Liver (tissue), 3 donors: ENCODE data around the gene SF3B3.

Experiments used
- ATF3 ChIP-seq: IDR thresholded peaks from 2 replicates; pipeline ENCODE4 v1.6.1; 2016; ENCODE audit warnings: antibody characterized with exemption
- CTCF ChIP-seq: fragments of 150-350 bp; IDR thresholded peaks from 2 replicates; pipeline ENCODE4 v1.5.1; 2017; ENCODE audit warnings: improper control_type of control experiment, low read depth, low read length; ENCODE audit not compliant: missing input control
- FOXA1 ChIP-seq: IDR thresholded peaks from 2 replicates; pipeline ENCODE4 v1.6.1; 2016; ENCODE audit warnings: antibody characterized with exemption
- GABPA ChIP-seq, 2 donors: IDR thresholded peaks in 1 of 2; conservative IDR thresholded peaks in 1 of 2; 2 replicates each; pipeline ENCODE4 v1.6.1; 2016; ENCODE audit warnings: antibody characterized with exemption in 2 of 2, mild to moderate bottlenecking in 1 of 2, moderate library complexity in 1 of 2
- HNF4A ChIP-seq, 2 donors: conservative IDR thresholded peaks; 2 replicates each; pipeline ENCODE4 v1.6.1; 2016; ENCODE audit warnings: antibody characterized with exemption in 2 of 2, mild to moderate bottlenecking in 2 of 2
- MAX ChIP-seq: IDR thresholded peaks from 2 replicates; pipeline ENCODE4 v1.6.1; 2016; ENCODE audit warnings: antibody characterized with exemption
- RAD21 ChIP-seq, 2 donors: IDR thresholded peaks; 2 replicates each; pipeline ENCODE4 v1.6.1; 2016; ENCODE audit warnings: antibody characterized with exemption in 2 of 2, mild to moderate bottlenecking in 2 of 2
- REST ChIP-seq: IDR thresholded peaks from 2 replicates; pipeline ENCODE4 v1.6.1; 2016; ENCODE audit warnings: antibody characterized with exemption, mild to moderate bottlenecking
- RXRA ChIP-seq, 2 donors: IDR thresholded peaks; 2 replicates each; pipeline ENCODE4 v1.6.1; 2017 to 2018; ENCODE audit warnings: antibody characterized with exemption in 2 of 2, mild to moderate bottlenecking in 1 of 2
- SP1 ChIP-seq: IDR thresholded peaks from 2 replicates; pipeline ENCODE4 v1.6.1; 2018; ENCODE audit warnings: antibody characterized with exemption, mild to moderate bottlenecking
- TAF1 ChIP-seq: conservative IDR thresholded peaks from 2 replicates; pipeline ENCODE4 v1.6.1; 2016; ENCODE audit warnings: antibody characterized with exemption, mild to moderate bottlenecking
- YY1 ChIP-seq: IDR thresholded peaks from 2 replicates; pipeline ENCODE4 v1.6.1; 2016; ENCODE audit warnings: antibody characterized with exemption, mild to moderate bottlenecking
- ZBTB33 ChIP-seq: IDR thresholded peaks from 2 replicates; pipeline ENCODE4 v1.6.1; 2016; ENCODE audit warnings: antibody characterized with exemption
- donor health status: healthy.
- donor health status: healthy.

- TF ChIP-seq CTCF (no peak), GABPA (IDR thresholded peaks at IDR 0.05 in 1 of 2, conservative IDR thresholded peaks at IDR 0.05 in 1 of 2) (no peak), REST (no peak), SP1 (no peak), RAD21 (IDR thresholded peaks at IDR 0.05) (no peak), YY1 (no peak), RXRA (IDR thresholded peaks at IDR 0.05) (no peak), ATF3 (no peak), HNF4A (conservative IDR thresholded peaks at IDR 0.05) (no peak), TAF1 (no peak), MAX (no peak), FOXA1 (no peak), ZBTB33 (no peak)
Observed at GRCh38 chr16:70550082-70550481, 26.5 kb downstream of the SF3B3 start.
